Omental fat pad (tissue), 4 donors: Measurements from ENCODE around the gene SIK3. TPM values are rescaled to one million over a fixed set of nuclear protein-coding genes. Genes with fewer than 3 reads are reported as not detected.
"Not testable (repeated sequence)": the region's sequence is repeated elsewhere in the genome, so short reads cannot be mapped to it uniquely, and the experiment has no call there.

ENCODE experiments used
- ATAC-seq: fragments of 150-250 bp; one replicate; pipeline ENCODE4 v1.9.1; 2016; ENCODE audit warnings: mild to moderate bottlenecking, moderate library complexity; ENCODE audit not compliant: low FRiP score
- DNase-seq: peaks from one replicate; pipeline ENCODE4 v3.0.0-alpha.2; 2019; ENCODE audit warnings: low spot score
- total RNA-seq, 4 donors: library from RNA; depleted of rRNA; stranded (reverse); fragments of >200 nt; gene quantifications; one replicate each; pipeline ENCODE4 v1.1.0, GENCODE V29; 2016
- TF ChIP-seq, protein P1 (sequence below), 3 donors: fragments of 450-650 bp; IDR thresholded peaks; one replicate each; pipeline ENCODE4 v1.5.1; 2016 to 2017; ENCODE audit warnings: antibody characterized with exemption in 3 of 3, mild to moderate bottlenecking in 3 of 3, moderate library complexity in 2 of 3

Gene SIK3
- total RNA-seq, 4 donors from 2014 or later, result 31.2 to 54.6 (median 50.2) TPM

GRCh38 chr11:116837231-116838091, 260.8 kb downstream of the SIK3 start, which contains the start of gene APOA1:
TSS of gene APOA1 (minus strand) at chr11:116837622. CDS start at chr11:116837387, 235 bp downstream.
- TF ChIP-seq, protein P1, sequence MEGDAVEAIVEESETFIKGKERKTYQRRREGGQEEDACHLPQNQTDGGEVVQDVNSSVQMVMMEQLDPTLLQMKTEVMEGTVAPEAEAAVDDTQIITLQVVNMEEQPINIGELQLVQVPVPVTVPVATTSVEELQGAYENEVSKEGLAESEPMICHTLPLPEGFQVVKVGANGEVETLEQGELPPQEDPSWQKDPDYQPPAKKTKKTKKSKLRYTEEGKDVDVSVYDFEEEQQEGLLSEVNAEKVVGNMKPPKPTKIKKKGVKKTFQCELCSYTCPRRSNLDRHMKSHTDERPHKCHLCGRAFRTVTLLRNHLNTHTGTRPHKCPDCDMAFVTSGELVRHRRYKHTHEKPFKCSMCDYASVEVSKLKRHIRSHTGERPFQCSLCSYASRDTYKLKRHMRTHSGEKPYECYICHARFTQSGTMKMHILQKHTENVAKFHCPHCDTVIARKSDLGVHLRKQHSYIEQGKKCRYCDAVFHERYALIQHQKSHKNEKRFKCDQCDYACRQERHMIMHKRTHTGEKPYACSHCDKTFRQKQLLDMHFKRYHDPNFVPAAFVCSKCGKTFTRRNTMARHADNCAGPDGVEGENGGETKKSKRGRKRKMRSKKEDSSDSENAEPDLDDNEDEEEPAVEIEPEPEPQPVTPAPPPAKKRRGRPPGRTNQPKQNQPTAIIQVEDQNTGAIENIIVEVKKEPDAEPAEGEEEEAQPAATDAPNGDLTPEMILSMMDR (IDR thresholded peaks at IDR 0.05), result no peak
- DNase-seq (no peak), ATAC-seq (no peak)

DNA sequence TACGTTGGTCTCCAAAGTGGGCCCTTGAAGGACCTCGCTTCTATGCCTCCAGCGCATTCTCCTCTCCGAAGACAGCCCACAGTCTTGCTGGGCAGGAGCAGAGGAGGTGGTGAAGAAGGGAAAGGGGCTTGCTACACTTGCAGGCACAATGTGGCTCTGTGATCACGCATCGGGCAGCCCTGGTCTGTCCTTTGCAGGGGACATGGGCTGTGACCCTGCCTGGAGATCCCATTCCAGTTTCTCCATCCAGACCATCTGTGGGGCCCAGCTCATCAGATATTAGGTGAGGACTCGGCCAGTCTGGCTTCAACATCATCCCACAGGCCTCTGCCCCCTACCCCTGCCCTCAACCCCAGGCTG, 261.6 kb downstream of the SIK3 start:
- no peak for DNase-seq
- TF ChIP-seq, protein P1 (IDR thresholded peaks at IDR 0.05), result no peak
- no peak for ATAC-seq

GRCh38 chr11:116835791-116836631, 262.2 kb downstream of the SIK3 start:
- TF ChIP-seq, protein P1 (IDR thresholded peaks at IDR 0.05), result peak in 1 of 3 donors; percentile 16
- ATAC-seq (peak; percentile 74), DNase-seq (peak; percentile 35)

GRCh38 chr11:116835042-116835772, 263.0 kb downstream of the SIK3 start:
- ATAC-seq, result peak; percentile 12
- DNase-seq, result no peak
- TF ChIP-seq, protein P1 (IDR thresholded peaks at IDR 0.05), result no peak

DNA sequence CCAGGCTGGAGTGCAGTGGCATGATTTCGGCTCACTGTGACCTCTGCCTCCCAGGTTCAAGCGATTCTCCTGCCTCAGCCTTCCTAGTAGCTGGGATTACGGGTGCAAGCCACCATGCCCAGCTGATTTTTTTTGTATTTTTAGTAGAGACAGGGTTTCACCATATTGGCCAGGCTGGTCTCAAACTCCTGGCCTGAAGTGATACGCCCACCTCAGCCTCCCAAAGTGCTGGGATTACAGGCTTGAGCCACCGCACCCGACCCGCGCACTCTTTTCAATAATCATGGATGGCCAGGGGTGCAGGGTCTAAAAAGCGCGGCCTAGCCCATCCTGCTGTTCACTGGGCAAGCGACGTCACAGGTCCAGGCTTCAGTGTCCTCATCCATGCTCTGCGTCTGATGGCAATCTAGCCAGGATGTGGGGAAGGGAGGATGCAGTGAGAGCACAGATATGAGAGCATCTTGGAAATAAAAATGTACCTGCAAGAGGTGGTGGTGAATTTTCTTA, 263.6 kb downstream of the SIK3 start:
- not testable (repeated sequence) for DNase-seq, ATAC-seq

DNA sequence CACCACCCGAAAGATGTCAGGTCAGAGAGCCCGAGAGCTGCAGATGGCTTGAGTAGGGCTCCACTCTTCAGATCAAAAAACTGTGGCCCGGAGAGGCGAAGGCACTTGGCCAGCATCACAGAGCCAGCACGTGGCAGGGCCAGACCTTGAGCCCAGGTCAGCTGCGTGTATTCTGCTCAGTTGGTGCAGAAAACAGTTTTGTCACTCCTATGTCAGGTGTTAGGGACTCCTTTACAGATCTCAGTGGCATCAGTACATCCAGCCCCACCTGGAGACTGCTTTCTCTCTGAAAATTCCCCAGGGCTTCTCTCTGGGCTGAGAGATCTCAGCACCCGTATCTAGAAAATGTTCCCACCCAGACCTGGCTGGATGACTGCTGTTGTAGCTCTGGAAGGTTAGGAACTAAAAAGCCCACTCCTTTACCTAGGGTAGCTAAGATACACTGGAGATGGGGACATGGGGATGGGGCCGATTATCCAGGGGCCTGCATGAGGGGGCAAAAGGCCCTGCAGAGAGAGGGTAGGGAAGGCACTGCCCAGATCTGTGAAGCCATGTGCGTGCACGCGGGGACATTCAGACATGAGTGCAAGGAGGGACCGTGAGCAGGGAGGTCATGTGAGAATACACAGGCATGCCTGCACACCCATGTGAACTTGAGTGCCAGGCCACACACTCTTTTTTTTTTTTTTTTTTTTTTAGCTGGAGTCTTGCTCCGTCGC, 264.3 kb downstream of the SIK3 start:
- DNase-seq (no peak), ATAC-seq (no peak)
- TF ChIP-seq, protein P1 (IDR thresholded peaks at IDR 0.05), result no peak
